Pancreas (tissue), 10 donors: Measurements from ENCODE around the gene ELL. TPM values are rescaled to one million over a fixed set of nuclear protein-coding genes. Genes with fewer than 3 reads are reported as not detected.

ENCODE experiments used
- ATAC-seq, 4 donors: fragments of 200-7000 bp; cut with Tn5 transposase; one replicate each; pipeline versions ENCODE4 v1.8.0 to v1.9.1; 2020; ENCODE audit warnings: mild to moderate bottlenecking in 4 of 4, moderate library complexity in 4 of 4
- DNase-seq, 6 donors: peaks; one replicate each; pipeline ENCODE4 v3.0.0-alpha.2; 2020
- FAIRE-seq: peaks from 2 replicates; lab custom pipeline; 2012; peaks lifted over from hg19 to GRCh38; lab: Jason Lieb, UNC
- H3K27ac ChIP-seq, 4 donors: fragments of 200-600 bp; sonication (generic); 1 replicate in 3 of 4; 2 replicates in 1 of 4; pipeline versions ENCODE4 v1.5.0 to v1.8.0; 2020
- H3K27me3 ChIP-seq, 4 donors: fragments of 200-600 bp; one replicate each; pipeline ENCODE4 v1.8.0; 2021
- H3K36me3 ChIP-seq, 3 donors: fragments of 200-600 bp; sonication (generic) in 1 of 3; one replicate each; pipeline versions ENCODE4 v1.5.0 to v1.8.0; 2020 to 2021
- H3K4me1 ChIP-seq, 3 donors: fragments of 200-600 bp; one replicate each; pipeline ENCODE4 v1.8.0; 2021
- H3K4me3 ChIP-seq, 4 donors: fragments of 200-600 bp; sonication (generic) in 2 of 4; one replicate each; pipeline versions ENCODE4 v1.5.0 to v1.8.0; 2020 to 2021
- H3K9me3 ChIP-seq, 4 donors: fragments of 200-600 bp; one replicate each; pipeline ENCODE4 v1.8.0; 2021
- WGBS, 2 donors: extraction: QIAGEN DNeasy Blood & Tissue Kit; methylation state at CpG; one replicate each; pipeline ENCODE4 v1.1.7; 2013; 5-methylcytosine and 5-hydroxymethylcytosine counted together
- intact Hi-C, 3 donors: fragments of 100-400 bp; cut with DNase I; formaldehyde crosslinking; loops; one replicate each; pipeline versions ENCODE4 v1.11.1 to v1.14.2; 2022
- polyA plus RNA-seq, 2 donors: library from polyadenylated mRNA; stranded (reverse); fragments of 200-250 nt; gene quantifications; one replicate each; pipeline ENCODE4 v1.2.3, GENCODE V29; 2013
- total RNA-seq, 6 donors: library from RNA; stranded (reverse); fragmentation: NEBNext Ultra II Directional in 4 of 6; extraction: Animal tissue kit (Norgen Biotek cat#: 25700) in 4 of 6; gene quantifications; one replicate each; pipeline versions ENCODE4 v1.2.1 to v1.2.4, GENCODE V29; 2021 to 2023
- TF ChIP-seq, protein P1 (sequence below), 4 donors: fragments of 200-600 bp; sonication (generic) in 3 of 4; IDR thresholded peaks; one replicate each; pipeline versions ENCODE4 v1.5.0 to v1.8.0; 2021; ENCODE audit warnings: antibody characterized with exemption in 4 of 4
- donor health status: healthy with polysubstance abuse.
- donor health status: DM: no; HTN: no; CAD: no; lungs with moderate emphysema.
- donor health status: DM: no; HTN: no; CAD: no.
- donor health status: control.
- donor health status: control.
- donor health status: Bipolar disorder and iron deficiency.
- donor health status: DM: yes; HTN: yes; CAD: no.
- donor health status: DM: no; HTN: no; CAD: no.
- donor health status: DM: no; HTN: no; CAD: no.
- donor health status: DM: yes; HTN: yes; CAD: no.

ELL gene
- total and polyA plus RNA-seq, 8 donors, result 5.8 to 13.4 (median 9.8) TPM

DNA sequence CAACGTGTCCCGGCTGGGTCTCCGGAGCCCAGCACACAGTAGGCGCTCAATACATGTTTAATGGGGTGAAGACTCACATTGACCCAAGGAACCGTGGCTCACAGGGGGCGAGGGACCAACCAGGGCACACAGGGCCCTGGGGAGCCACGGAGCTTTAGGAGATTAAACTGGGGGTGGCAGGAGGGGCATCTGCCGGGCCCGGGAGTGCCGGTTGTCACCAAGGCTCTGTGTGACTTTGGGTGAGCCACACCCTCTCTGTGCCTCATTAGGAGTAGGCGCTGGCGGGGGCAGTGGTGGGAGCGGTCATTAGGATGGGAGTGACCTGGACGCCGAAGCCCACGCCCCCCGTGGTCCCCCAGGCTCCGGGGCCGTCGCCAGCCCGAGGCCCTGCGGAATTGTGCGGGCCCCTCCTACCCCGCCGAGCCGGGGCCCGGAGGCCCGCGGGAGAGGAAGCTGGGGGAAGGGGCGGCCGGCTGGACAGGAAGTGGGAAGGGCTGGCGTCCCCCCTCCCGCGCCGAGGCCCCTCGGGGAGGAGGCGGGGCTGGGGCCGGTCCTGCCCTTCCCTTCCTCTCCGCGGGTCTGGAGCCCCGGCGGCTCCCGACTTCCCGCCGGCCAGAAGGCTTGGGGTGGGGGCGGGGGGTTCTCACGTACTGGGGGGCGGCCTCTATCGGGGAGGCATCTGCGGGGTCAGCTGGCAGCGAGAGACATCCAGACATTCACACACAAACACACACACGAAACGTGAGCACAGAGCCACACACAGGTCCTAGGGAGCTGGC, 104.4 kb downstream of the ELL start:
- Histone ChIP-seq H3K27me3 (no peaks in the 10 kb centered on the region), H3K4me1 (peaks cover 9 to 33% (median 12%) of the 10 kb centered on the region in 3 donors), H3K27ac (peak overlapping the region; percentile 11 to 83 (median 74)), H3K36me3 (no peaks in the 10 kb centered on the region), H3K4me3 (peak overlapping the region in 3 of 4 donors; percentile 2 to 44 (median 26)), H3K9me3 (no peaks in the 10 kb centered on the region)
- intact Hi-C loops, result no loop called here
- ATAC-seq, result peak; percentile 8 to 54 (median 30)
- no peak for FAIRE-seq
- TF ChIP-seq, protein P1, sequence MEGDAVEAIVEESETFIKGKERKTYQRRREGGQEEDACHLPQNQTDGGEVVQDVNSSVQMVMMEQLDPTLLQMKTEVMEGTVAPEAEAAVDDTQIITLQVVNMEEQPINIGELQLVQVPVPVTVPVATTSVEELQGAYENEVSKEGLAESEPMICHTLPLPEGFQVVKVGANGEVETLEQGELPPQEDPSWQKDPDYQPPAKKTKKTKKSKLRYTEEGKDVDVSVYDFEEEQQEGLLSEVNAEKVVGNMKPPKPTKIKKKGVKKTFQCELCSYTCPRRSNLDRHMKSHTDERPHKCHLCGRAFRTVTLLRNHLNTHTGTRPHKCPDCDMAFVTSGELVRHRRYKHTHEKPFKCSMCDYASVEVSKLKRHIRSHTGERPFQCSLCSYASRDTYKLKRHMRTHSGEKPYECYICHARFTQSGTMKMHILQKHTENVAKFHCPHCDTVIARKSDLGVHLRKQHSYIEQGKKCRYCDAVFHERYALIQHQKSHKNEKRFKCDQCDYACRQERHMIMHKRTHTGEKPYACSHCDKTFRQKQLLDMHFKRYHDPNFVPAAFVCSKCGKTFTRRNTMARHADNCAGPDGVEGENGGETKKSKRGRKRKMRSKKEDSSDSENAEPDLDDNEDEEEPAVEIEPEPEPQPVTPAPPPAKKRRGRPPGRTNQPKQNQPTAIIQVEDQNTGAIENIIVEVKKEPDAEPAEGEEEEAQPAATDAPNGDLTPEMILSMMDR (IDR thresholded peaks at IDR 0.05), result no peak
- DNase-seq, result peak in 4 of 6 donors; percentile 71 to 81 (median 77)
- WGBS, 2 donors, result 2% methylated on average over 41 to 51 of the region's 53 CpGs

DNA sequence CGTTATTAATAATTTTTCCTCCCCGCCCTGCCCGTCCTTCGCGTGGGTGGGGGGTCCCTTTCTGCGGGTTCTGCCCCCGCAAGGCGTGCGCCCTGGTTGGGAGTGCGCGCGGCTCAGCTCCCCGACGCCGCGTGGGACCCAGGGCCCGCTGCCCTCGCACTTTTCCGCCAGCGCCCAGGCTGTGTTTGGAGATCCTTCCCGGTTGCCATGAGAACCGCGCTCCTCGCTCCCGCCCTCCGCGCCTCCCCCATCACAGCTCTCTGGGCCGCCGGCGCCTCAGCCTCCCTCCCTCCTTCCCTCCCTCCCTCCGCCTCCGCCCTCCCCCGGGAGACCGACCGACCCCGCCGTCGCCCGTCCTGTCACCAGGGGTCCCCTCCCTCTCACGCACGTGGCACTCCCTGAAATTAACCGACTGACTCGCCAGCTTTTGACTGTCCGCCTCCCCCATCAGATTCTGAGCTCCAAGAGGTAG, 105.1 kb downstream of the ELL start:
- WGBS, 2 donors, result 2% methylated on average over 33 to 44 of the region's 44 CpGs
- Histone ChIP-seq H3K27ac (peak overlapping the region; percentile 39 to 83 (median 74)), H3K27me3 (no peaks in the 10 kb centered on the region), H3K4me3 (peak overlapping the region in 2 of 4 donors; percentile 26 to 44), H3K9me3 (no peaks in the 10 kb centered on the region), H3K4me1 (peaks cover 9 to 33% (median 12%) of the 10 kb centered on the region in 3 donors), H3K36me3 (no peaks in the 10 kb centered on the region)
- TF ChIP-seq, protein P1 (IDR thresholded peaks at IDR 0.05), result no peak
- DNase-seq (peak; percentile 71 to 93 (median 84)), ATAC-seq (peak; percentile 51 to 69 (median 59)), FAIRE-seq (no peak)
- intact Hi-C loops, result no loop called here

DNA sequence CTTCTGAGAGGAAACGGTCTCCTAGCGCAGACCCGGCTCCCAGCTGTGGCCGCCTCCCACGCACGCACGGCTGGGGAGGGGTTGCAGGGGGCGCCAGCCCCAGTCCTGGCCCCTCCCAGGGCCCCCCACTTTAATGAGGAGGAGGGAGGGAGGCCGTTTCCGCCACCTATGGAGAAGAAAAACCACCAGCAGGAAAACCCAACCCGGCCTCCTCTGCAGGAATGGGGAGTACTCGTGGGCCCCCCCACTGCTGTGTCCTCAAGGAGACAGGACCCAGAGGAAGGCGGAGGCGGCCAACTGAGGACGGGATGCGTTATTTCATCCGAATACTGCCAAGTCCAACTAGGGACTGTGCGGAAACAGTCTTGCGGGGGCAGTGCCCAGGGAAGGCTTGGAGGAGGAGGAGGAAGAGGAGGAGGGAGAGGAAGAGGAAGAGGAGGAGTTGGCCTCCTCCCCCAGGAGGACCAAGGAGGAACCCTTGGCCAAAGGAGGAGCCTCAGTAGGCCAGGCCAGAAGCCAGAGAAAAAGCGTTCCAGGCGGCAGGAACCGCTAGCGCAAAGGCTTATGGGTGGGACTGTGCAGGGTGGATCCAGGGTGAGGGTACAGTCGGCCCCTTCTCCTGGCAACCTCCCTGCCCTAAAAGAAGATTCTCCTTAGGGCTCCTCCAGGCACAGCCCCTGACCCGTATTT, 106.5 kb downstream of the ELL start:
- peaks cover 9 to 27% (median 12%) of the 10 kb centered on the region in 3 donors for H3K4me1 ChIP-seq
- FAIRE-seq (no peak), ATAC-seq (peak in 1 of 4 donors; percentile 2), DNase-seq (peak in 3 of 6 donors; percentile 55 to 68 (median 64))
- TF ChIP-seq, protein P1 (IDR thresholded peaks at IDR 0.05), result no peak
- no peaks in the 10 kb centered on the region for H3K36me3 ChIP-seq
- H3K4me3 ChIP-seq, result peak overlapping the region in 1 of 4 donors; percentile 14
- no peaks in the 10 kb centered on the region for H3K27me3 ChIP-seq
- no peaks in the 10 kb centered on the region for H3K9me3 ChIP-seq
- H3K27ac ChIP-seq, result peak overlapping the region in 2 of 4 donors; percentile 82 to 83
- WGBS, 2 donors, result 49 to 60% methylated on average over 22 to 25 of the region's 25 CpGs
- intact Hi-C loops, result no loop called here

DNA sequence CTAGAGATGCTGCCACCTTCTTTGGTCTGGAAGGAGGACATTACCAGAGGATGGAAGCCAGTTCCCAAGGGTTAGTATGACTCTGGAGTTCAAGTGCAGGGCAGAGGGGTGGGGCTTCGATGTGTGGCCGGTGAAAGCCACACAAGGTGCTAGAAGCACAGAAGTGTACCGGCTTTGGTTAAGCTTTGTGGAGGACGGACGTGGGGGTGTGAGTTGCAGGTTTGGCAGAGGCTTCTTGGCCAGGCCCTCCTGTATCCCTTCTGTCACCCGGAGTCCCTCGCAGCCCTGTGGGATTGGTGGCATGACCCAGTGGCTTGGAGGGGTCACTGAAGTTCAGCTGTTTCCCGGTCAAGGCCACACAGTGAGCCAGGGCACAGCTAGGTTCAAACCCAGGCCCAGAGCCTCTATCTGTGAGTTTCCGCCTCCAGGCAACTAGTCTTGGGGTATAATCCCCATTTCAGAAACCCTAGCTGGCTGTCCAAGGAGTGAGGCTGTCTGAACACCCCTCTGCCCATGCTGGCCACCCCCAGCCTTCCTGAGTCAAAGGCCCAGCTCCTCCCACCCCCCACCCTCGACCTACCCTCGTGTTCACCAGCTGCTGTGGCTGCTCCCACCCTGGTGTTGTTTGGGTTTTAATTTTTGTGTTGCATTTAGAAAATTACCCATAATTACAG, 107.2 kb downstream of the ELL start:
- Histone ChIP-seq H3K4me1 (peaks cover 9 to 26% (median 12%) of the 10 kb centered on the region in 3 donors), H3K27ac (peak overlapping the region in 1 of 4 donors; percentile 83), H3K27me3 (no peaks in the 10 kb centered on the region), H3K36me3 (no peaks in the 10 kb centered on the region), H3K9me3 (no peaks in the 10 kb centered on the region), H3K4me3 (peak overlapping the region in 1 of 4 donors; percentile 14)
- DNase-seq, result peak in 2 of 6 donors; percentile 20 to 25
- 41 to 50% methylated on average over 11 of the region's 11 CpGs for WGBS, 2 donors
- FAIRE-seq, result no peak
- ATAC-seq, result no peak
- intact Hi-C loops, result loop anchor here (5.0 kb wide), 1 partner anchor 67 kb away; no protein-coding TSS in a partner anchor
- TF ChIP-seq, protein P1 (IDR thresholded peaks at IDR 0.05), result no peak
